Calu3 (cell line): ENCODE measurements around the gene HSD17B8. TPM values are rescaled to one million over a fixed set of nuclear protein-coding genes. Genes with fewer than 3 reads are reported as not detected.

ENCODE experiments used
- BruUV-seq: library from RNA; stranded (reverse); fragments of 400-500 nt; replicated peaks from 2 replicates; lab custom pipeline; 2021; lab: Mats Ljungman, UMichigan
- CTCF ChIA-PET: fragments of 300-600 bp; sonication (Branson Sonifier 250); formaldehyde crosslinking; loops from one replicate; lab custom pipeline; 2022; ENCODE audit warnings: antibody characterized with exemption; lab: Charles Lee
- DNase-seq: peaks from one replicate; pipeline ENCODE4 v3.0.0; 2022
- H3K27ac Mint-ChIP-seq: one replicate; pipeline ENCODE4 v1.8.0; 2022; ENCODE audit warnings: mixed read lengths; ENCODE audit not compliant: unreplicated experiment
- H3K27me3 Mint-ChIP-seq: one replicate; pipeline ENCODE4 v1.8.0; 2022; ENCODE audit warnings: mixed read lengths; ENCODE audit not compliant: unreplicated experiment
- H3K36me3 Mint-ChIP-seq: one replicate; pipeline ENCODE4 v1.8.0; 2022; ENCODE audit warnings: mild to moderate bottlenecking, moderate library complexity, mixed read lengths; ENCODE audit not compliant: insufficient read depth, unreplicated experiment
- H3K4me1 Mint-ChIP-seq: one replicate; pipeline ENCODE4 v1.8.0; 2022; ENCODE audit warnings: mild to moderate bottlenecking, low read depth, mixed read lengths; ENCODE audit not compliant: unreplicated experiment
- H3K4me3 Mint-ChIP-seq: one replicate; pipeline ENCODE4 v1.8.0; 2022; ENCODE audit warnings: mild to moderate bottlenecking, low read depth, moderate library complexity, mixed read lengths; ENCODE audit not compliant: unreplicated experiment
- H3K9me3 Mint-ChIP-seq: one replicate; pipeline ENCODE4 v1.8.0; 2022; ENCODE audit warnings: low read depth, mixed read lengths; ENCODE audit not compliant: unreplicated experiment
- intact Hi-C: fragments of 100-400 bp; cut with micrococcal nuclease; formaldehyde crosslinking; loops from one replicate; pipeline ENCODE4 v1.10.0; 2022; ENCODE audit not compliant: unreplicated experiment
- total RNA-seq: library from RNA; stranded (reverse); gene quantifications from 2 replicates; pipeline ENCODE4 v1.2.3, GENCODE V29; 2022
- TF ChIP-seq, protein P1 (sequence below): fragments of 200-600 bp; IDR thresholded peaks from one replicate; pipeline ENCODE4 v1.8.0; 2022; ENCODE audit warnings: antibody characterized with exemption; ENCODE audit not compliant: unreplicated experiment

HSD17B8 gene
- total RNA-seq, 1 experiment from 2014 or later = 41.7 TPM

GRCh38 chr6:33235221-33235634 is 30.8 kb downstream of the HSD17B8 start:
- Mint-ChIP-seq H3K36me3 (no peaks in the 10 kb centered on the region), H3K4me3 (no peak overlapping the region), H3K4me1 (peaks cover 14% of the 10 kb centered on the region), H3K27ac (no peak overlapping the region), H3K27me3 (peaks cover 86% of the 10 kb centered on the region), H3K9me3 (no peaks in the 10 kb centered on the region)
- intact Hi-C loops = no loop called here
- TF ChIP-seq, protein P1, sequence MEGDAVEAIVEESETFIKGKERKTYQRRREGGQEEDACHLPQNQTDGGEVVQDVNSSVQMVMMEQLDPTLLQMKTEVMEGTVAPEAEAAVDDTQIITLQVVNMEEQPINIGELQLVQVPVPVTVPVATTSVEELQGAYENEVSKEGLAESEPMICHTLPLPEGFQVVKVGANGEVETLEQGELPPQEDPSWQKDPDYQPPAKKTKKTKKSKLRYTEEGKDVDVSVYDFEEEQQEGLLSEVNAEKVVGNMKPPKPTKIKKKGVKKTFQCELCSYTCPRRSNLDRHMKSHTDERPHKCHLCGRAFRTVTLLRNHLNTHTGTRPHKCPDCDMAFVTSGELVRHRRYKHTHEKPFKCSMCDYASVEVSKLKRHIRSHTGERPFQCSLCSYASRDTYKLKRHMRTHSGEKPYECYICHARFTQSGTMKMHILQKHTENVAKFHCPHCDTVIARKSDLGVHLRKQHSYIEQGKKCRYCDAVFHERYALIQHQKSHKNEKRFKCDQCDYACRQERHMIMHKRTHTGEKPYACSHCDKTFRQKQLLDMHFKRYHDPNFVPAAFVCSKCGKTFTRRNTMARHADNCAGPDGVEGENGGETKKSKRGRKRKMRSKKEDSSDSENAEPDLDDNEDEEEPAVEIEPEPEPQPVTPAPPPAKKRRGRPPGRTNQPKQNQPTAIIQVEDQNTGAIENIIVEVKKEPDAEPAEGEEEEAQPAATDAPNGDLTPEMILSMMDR = no peak
- no TSS peak for BruUV-seq
- no peak for DNase-seq
- CTCF ChIA-PET = interaction anchor here (0.7 kb wide), 1 partner anchor 13 kb away, joined by 3 read pairs; no protein-coding TSS in a partner anchor

- Mint-ChIP-seq H3K36me3 (no peaks in the 10 kb centered on the region), H3K4me1 (peaks cover 10% of the 10 kb centered on the region), H3K27ac (no peak overlapping the region), H3K27me3 (peaks cover 87% of the 10 kb centered on the region), H3K4me3 (no peak overlapping the region), H3K9me3 (no peaks in the 10 kb centered on the region)
- no peak for DNase-seq
- CTCF ChIA-PET = interaction anchor here (0.6 to 1.4 kb wide), 2 partner anchors 12 to 1347 kb away, joined by 3 to 4 read pairs; no protein-coding TSS in a partner anchor
- TF ChIP-seq, protein P1 = no peak
- intact Hi-C loops = no loop called here
- no TSS peak for BruUV-seq
Measured at GRCh38 chr6:33236328-33236727, 31.9 kb downstream of the HSD17B8 start.

GRCh38 chr6:33236852-33237251 is 32.4 kb downstream of the HSD17B8 start:
- BruUV-seq = no TSS peak
- Mint-ChIP-seq H3K4me1 (peaks cover 6% of the 10 kb centered on the region), H3K4me3 (no peak overlapping the region), H3K27ac (no peak overlapping the region), H3K27me3 (peaks cover 87% of the 10 kb centered on the region), H3K36me3 (no peaks in the 10 kb centered on the region), H3K9me3 (no peaks in the 10 kb centered on the region)
- no peak for DNase-seq
- CTCF ChIA-PET = interaction anchor here (1.4 kb wide), 1 partner anchor 11 kb away, joined by 4 read pairs; no protein-coding TSS in a partner anchor
- intact Hi-C loops = no loop called here
- TF ChIP-seq, protein P1 = no peak

DNA sequence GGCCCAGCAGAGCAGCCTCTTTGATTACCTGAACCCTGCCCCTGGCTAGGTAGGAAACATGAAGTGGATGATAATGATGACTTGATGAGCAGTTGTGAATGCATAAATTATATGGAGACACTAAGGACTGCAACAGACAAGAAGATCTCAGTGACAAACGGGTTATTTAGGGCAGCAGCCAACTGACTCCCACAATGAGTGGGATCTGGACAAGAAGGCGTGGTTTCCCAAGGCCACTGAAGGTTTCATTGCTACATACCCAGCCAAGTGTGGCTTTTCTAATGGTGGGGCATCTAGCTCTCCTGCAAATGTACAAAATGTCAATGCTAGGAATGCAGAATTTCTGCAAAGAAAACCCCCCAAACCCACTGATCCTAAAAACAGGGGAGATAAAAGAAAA is 33.3 kb downstream of the HSD17B8 start:
- no peak for DNase-seq
- BruUV-seq = no TSS peak
- H3K27me3 Mint-ChIP-seq = peaks cover 87% of the 10 kb centered on the region
- no peaks in the 10 kb centered on the region for H3K4me1 Mint-ChIP-seq
- no peaks in the 10 kb centered on the region for H3K9me3 Mint-ChIP-seq
- H3K27ac Mint-ChIP-seq = no peak overlapping the region
- CTCF ChIA-PET = interaction anchor here (0.6 to 2.2 kb wide), 3 partner anchors 11 to 84 kb away, joined by 3 to 7 read pairs (median 4); no protein-coding TSS in a partner anchor
- intact Hi-C loops = no loop called here
- no peaks in the 10 kb centered on the region for H3K36me3 Mint-ChIP-seq
- H3K4me3 Mint-ChIP-seq = no peak overlapping the region
- TF ChIP-seq, protein P1 = no peak
